Stimulated activated CD4-positive, alpha-beta T cell treated with anti-CD3 and anti-CD28 coated beads, Interleukin-12 subunit alpha, Interleukin-12 subunit beta, amount 100 ng/mL, for 4 hours (primary cell): ENCODE data around the gene CENPM.

Experiments used
- DNase-seq: peaks from one replicate; pipeline ENCODE4 v3.0.0-alpha.2; 2020

Gene CENPM

DNA sequence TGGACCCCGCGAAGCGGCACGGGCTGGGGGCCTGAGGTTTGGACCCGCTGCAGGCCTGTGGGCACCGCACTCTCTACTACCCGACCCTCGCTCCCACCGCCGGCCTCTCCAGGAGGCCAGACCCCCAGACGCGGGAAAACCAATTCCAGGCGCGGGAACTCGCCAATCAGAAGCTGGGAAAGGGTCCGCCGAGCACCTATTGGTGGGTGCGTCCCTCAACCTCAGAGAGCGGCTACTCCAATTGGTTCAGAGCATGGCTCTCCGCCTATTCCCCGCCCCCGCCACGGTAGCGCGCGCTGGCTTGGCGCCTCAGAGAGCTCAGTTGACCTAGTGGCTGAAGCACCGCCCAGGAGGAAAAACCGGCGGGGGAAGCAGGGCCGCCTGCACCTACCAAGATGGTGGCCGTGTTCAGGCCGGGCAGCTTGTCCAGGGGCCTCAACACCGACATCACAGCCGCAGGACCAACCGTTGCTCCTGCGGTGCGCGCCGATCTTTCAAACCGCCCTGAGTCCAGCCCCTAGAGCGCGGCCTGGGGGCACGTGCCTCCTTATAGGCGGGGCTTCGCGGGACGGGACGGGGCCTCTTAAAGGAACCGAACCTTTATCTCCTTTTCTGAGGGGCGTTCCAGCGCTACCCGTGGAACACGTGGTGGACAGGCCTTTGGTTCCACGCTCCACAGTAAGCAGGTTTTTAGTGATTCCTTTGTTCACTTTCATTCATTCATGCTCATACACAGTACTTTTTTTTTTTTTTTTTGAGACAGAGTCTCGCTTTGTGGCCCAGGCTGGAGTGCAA, at the start of gene CENPM:
Gene CENPM, minus strand, starts transcription at position 524 of the 795 bp plus-strand sequence. Its CDS starts 76 bp downstream, at position 448.
- DNase-seq: peak; percentile 90

DNA sequence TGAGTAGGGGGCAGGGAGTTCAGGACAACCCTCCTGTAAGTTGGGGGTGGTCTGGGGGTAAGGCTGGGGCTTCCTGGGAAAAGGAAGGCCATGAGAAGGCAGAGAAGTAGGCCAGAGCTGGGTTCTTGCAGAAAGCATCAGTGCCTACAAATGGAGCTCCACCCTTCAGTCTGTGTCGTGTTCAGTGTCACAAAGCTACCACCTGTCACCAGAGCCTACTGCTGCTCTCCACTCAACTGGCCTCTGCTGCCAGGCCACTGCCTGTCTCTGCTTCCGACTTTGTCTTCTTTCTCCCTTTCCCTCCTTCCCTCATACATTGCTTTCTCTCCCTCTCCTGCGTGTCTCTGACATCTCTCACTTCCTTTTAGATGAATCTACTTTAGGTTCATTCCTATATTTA, 48.3 kb upstream of the CENPM start:
- no peak for DNase-seq

- DNase-seq: no peak
Observed at GRCh38 chr22:41992496-41992895, 45.5 kb upstream of the CENPM start.

- DNase-seq: no peak
Observed at GRCh38 chr22:41991111-41991510, 44.2 kb upstream of the CENPM start.

GRCh38 chr22:41989246-41989645, 42.3 kb upstream of the CENPM start:
- DNase-seq: no peak

DNA sequence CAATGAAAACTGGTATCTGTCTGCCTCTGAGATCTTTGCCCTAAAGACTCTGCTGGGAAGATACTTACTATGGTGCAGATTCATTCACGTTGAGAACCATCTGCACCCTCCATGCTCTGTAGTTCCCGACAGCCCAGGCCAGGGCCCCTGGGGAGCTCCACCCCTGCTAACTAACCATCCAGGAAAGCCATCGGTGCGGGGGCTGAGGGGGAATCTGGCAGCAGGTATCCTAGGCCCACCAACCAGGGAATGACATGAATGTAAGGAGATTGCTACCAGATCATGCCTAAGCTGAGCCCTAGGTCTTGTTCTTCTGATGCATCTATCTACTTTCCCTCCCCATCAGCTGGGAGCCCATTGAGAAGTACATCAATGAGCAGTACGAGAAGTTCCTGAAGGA, 40.3 kb upstream of the CENPM start:
- DNase-seq: no peak

GRCh38 chr22:41983513-41984405, 36.8 kb upstream of the CENPM start:
- no peak for DNase-seq

DNA sequence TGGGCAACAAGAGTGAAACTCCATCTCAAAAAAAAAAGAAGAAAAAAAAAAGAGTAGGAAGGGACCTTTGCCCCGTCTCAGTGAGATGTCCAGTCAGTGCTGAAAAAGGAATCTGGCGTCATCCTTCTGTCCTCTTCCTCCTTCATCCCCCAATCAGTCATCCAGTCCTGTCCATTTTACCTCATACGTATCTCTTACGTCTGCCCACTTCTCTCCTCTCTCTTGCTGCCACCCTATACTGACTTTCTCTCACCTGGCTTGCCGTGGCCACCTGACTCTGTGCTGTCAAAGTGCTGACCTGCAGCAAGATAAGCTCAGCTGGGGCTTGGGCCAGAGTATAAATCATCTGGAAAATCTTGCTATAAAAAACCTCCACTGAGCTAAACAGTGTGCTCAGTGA, 35.9 kb upstream of the CENPM start:
- no peak for DNase-seq

GRCh38 chr22:41979423-41980250, 32.7 kb upstream of the CENPM start:
- no peak for DNase-seq

DNA sequence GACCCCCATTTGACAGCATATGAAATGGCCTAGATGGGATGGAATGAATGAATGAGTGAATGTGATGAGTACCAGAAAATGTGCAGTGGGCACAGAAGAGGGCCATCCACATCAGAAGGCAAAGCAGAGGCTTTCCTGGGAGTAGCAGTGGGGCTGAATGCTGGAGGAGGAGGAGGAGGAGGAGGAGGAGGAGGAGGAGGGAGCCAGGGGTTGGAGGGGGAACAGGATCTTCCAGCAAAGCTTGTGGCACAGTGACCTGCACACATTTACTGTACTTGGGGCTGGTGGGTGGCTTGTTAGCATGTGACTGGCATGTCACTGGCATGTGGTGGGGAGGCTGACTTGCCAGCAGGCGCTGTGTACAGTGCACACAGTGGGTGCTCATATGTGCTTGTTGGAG, 31.8 kb upstream of the CENPM start:
- no peak for DNase-seq

DNA sequence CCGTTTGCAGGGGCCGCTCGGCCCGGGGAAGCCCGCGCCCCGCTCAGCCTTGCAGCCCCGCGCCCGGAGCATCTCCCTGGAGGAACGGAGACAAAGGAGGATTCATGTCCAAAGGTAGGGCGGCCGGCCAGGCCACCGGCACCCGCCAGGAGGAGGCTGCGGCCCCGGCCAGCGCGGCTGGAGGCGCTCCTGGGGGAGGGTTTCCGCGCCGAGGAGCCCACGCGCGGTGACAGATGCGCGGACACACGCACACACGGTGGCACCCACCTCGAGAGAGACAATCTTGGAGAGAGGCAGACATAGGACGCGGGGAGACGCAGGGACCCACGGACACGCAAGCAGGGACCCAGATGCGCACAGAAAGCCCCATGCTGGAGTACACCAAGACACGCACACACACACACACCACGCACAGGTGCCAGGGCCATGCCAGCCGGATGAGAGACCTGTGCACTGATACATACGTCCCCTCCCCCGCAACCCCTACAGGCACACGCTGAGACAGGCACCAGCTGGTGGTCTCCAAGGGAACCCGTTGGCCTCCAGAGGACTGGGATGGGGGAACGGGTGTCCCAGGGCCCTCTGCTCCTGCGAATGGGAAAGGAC, 30.1 kb upstream of the CENPM start:
- DNase-seq: no peak

GRCh38 chr22:41976070-41976901, 29.3 kb upstream of the CENPM start:
- peak; percentile 47 for DNase-seq

DNA sequence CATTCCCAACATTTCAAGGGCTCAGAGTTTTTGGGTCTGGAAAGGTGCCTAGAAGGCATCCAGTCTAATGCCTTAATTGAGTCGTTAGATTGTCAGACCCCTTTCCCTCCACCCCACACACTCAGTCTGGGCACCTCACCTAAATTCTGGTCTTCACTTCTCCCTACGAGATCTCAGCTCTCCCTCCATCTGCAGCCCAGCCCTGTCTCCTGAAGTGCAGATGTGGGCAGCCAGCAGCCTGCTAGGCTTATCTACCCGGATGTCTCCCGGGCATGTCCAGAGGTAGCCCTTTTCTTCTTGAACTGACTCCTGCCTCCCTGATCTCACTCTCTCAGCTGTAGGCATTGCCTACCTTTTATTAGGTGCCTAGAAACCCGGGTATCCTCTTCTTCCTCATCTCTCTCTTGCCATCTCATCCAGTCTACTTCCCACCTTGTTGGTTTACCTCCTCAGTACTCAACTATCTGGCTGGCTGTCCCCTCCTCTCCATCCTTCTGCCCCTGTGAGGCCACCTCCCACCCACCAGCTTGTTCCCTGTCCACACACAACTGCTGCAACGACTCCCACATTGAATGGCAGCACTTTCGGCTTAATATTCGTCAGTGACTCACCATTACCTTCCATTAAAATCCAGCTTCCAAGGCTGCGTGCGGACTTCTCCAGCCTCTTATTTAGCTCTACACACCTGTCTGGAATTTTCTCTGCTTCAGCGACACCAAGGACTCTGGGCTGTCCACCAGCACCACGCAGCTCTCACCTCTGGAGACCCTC, 28.5 kb upstream of the CENPM start:
- DNase-seq: no peak

- no peak for DNase-seq
Observed at GRCh38 chr22:41974691-41975290, 27.8 kb upstream of the CENPM start.

DNA sequence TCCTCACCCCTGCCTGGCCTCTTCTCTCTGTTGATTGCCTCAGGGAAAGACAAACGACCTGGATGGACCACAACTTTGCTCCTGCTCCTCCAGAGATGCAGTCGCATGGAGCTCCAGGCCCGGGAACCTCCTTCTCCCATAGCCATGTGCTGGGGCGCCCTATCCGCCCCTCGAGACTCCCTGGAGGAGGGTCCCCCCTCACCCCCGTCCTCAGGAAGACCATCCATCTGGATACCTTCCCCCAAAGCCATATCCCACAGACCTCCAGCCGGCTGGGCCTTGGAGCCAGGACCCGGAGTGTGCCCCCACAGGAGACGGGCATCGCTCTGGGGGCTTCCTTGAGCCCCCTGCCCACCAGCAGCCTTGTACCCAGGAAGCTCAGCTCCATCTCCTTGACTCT, 24.5 kb upstream of the CENPM start:
- DNase-seq: no peak

DNA sequence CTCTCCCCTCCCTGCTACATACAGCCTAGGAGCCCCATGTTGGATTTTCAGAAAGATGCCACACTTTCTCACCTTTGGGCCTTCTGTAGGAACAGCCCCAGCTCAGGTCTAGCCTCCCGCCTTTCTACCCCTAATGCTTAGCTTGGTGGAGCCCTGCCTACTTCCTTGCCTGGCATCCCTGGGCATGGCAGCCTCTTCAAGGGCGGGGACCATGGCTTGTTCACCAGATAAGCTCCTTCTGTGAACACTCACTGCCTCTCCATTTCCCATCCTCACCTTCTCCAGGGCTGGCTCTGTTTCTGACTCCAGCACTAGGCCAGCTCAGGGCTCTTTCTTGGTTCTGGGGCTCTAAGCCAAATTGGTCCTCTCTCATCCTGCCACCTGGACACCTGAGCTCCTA, 23.6 kb upstream of the CENPM start:
- no peak for DNase-seq

- DNase-seq: no peak
Observed at GRCh38 chr22:41969110-41969646, 22.2 kb upstream of the CENPM start, which contains the start of gene SEPTIN3. Gene SEPTIN3 (plus strand): TSS chr22:41969443. CDS start chr22:41971493, 2,050 bp downstream.

DNA sequence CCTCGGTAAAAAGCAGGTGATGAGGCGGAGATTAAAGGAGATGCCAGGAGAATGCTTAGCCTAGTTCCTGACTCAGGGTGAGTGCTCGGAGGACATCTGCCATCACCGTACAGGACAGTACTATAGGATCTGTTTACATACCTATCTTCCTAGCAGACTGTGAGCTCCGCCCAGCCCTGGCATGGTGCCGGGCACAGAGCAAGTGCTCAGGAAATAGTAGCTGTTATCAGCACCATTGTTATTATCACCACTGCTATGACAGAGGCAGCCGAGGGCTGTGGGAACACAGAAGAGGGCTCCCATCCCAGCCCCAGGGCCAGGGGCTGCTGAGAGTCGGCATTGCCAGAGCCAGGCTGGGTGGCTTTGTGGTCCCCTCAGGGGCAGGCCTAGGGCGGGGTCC, 21.6 kb upstream of the CENPM start:
- DNase-seq: no peak

GRCh38 chr22:41966607-41967240, 19.8 kb upstream of the CENPM start:
- no peak for DNase-seq

GRCh38 chr22:41966225-41966606, 19.3 kb upstream of the CENPM start:
- no peak for DNase-seq
